UCSD-AML1 (cell line): ENCODE measurements around the gene TDRKH.

ENCODE experiments used
- DNase-seq: peaks from one replicate; lab custom pipeline; 2025; ENCODE audit not compliant: unreplicated experiment; lab: John Stamatoyannopoulos, UW

TDRKH gene

GRCh38 chr1:151825204-151825603 lies 34.9 kb upstream of the TDRKH start:
- DNase-seq, result no peak

DNA sequence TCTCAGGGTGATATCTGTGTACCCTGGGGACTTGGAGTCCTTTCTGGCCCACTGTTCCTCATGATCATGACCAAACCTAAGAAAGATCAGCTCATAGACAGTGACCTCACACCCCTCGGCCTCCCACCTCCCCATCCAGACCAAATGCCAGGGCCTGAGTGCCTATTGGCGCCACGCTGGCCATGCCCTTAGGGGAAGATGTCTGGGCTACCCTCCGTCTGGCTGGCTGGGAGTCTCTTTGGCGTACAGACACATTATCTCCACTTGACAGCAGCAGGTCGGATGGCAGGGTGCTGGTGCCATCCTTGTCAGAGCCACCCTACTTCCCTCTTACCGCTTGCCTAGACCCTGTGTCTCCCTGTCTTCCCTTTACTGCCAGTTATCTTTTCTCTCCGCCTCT lies 32.9 kb upstream of the TDRKH start:
- no peak for DNase-seq

DNA sequence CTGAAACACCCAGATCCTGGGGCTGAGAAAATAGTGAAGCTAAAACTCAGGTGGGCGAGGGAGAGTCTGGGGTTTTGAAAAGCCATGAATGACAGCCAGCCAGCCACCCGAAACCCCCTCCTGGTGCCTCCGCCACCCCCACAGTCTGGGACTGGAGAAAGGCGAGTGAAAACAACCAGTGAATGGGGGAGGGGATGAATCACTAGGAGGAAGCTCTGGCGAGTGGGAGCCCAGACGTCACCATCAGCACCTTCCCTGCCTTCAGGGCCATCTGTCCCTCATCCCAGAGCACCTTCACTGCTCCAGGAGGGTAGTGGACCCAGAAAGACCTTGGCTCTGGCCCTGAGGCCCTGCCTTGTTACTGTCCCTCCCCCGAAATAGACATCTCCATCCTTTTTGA lies 32.1 kb upstream of the TDRKH start:
- DNase-seq, result peak; percentile 24

DNA sequence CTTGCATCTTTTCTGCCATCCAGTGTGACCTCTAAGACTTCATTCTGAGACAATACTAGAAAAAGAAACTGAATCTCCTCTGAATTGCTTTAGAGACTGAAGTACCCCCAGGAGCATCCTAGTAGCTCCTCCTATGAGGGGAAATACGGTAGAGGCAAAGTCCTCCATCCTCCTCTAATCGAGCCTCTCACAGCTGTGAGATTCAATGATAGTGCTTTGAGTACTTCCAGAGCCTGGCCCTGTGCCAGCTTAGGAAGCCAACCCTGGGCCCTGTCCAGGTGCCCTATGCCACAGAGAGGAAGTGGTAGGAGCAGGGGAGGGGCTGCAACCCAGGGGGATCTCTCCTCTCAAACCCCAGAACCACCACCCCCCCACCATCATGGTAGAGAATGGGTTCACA lies 30.6 kb upstream of the TDRKH start:
- peak; percentile 58 for DNase-seq

DNA sequence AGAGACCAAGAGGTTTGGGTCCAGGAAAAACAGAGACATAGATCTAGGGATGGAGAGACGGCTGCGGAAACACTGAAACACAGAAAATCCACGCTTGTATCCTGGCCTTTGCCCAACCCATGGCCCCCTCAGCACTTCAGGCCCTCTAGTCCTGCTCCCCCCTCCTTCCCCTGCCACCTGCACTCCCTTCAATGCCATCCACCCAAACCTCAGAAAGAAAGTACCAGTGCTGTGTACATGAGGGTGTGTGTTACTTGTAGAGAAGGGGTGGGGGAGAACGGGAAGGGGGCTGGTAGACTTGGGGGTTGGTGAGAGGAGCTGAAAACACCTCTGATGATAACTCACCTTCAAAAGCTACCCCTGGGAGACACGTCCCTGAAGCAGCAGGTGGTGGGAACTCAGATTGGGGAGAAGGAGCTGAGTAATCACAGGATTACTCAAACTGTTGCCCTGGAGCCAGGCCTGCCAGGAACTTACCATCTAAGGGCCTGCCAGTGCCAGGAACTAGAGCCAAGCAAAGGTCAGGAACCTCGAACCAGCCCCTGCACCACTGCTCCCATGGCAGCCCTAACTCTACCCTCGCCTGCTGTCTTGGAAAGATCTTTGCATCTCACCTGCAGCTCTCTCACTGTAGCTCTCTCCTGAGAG lies 29.8 kb upstream of the TDRKH start:
- no peak for DNase-seq

GRCh38 chr1:151819227-151819835 lies 29.0 kb upstream of the TDRKH start:
- no peak for DNase-seq

GRCh38 chr1:151817353-151817730 lies 27.0 kb upstream of the TDRKH start:
- peak; percentile 23 for DNase-seq

- no peak for DNase-seq
These were observed 26.4 kb upstream of the TDRKH start for GRCh38 chr1:151816548-151817352.

GRCh38 chr1:151815716-151816327 lies 25.5 kb upstream of the TDRKH start:
- no peak for DNase-seq

GRCh38 chr1:151814971-151815545 lies 24.8 kb upstream of the TDRKH start:
- DNase-seq, result no peak

DNA sequence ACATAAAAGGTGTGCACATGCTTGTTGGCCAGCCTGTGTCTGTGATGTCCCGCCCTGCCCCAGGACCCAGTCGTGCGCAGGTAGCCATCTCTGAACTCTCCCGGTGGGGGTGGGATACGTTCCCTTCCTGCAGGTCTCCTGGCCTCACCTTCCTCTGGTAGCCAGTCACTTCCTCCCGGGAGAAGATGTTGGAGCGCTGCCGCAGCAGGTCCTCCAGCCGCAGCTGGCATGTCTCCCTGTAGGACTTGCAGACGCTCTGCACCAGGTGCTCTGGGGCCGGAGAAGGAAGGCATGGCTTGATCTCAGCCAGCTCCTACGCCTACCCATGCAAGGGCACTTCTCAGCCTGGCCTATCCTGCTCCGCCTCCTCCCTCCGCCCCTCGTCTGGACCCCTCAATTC lies 24.1 kb upstream of the TDRKH start:
- DNase-seq, result no peak

DNA sequence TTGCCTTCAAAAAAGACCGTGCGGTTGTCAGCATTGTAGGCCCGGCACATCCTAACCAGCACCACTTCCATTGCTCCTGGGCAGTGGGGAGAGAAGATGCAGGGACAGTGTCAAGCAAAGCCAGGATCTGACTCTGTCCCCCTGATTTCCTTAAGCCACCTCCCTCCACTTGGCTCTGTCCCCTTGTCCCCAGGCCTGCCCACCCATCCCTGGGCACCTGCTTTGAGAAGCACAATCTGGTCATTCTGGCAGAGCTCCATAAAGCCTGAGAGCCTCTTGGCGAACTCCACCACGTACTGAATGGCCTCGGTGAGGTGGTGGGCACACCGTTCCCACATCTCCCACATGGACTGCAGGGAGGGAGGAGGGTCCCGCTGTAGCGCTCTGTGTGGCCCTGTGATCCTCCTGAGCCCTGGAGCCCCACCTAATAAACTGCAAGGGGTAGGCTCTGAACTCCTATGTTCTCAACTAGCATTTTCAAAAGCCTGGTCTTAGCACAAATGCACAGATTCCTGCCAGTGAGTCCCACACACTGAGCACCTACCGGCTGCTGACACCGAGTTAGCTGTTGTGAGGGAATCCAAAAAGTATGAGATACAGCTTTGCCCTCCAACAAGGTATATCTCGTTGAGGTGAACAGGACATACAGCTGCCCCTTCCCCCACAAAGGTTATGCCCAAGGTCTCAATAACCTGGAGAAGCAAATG lies 23.1 kb upstream of the TDRKH start:
- DNase-seq, result no peak

- no peak for DNase-seq
These were observed 20.9 kb upstream of the TDRKH start for GRCh38 chr1:151811181-151811580.

GRCh38 chr1:151809985-151810556 lies 19.8 kb upstream of the TDRKH start:
- DNase-seq, result no peak

- no peak for DNase-seq
These were observed 19.1 kb upstream of the TDRKH start for GRCh38 chr1:151809290-151809984.

GRCh38 chr1:151807766-151808165 lies 17.5 kb upstream of the TDRKH start:
- DNase-seq, result no peak

- DNase-seq, result no peak
These were observed 16.8 kb upstream of the TDRKH start for GRCh38 chr1:151807131-151807530.

DNA sequence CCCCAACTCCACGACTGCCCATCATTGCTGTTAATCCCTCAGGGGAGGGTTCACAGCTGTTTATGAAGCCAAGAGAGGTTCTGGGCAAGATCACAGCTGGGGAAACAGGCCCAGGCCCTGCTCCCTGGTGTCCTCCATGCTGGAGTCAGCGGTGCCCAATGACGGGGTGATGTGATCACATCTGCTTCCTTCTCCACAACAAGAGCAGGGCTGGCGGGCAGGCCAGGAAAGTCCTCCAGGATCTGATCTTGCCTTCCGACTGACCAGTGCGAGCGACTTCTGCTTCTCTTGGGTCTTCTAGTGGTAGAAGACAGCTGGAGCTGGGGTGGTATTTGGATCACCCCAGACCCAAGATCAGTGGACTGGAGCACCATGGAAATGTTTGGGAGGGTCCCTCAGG lies 15.9 kb upstream of the TDRKH start:
- DNase-seq, result no peak

- no peak for DNase-seq
These were observed 14.9 kb upstream of the TDRKH start, which contains the start of gene LINGO4 for GRCh38 chr1:151805066-151805820. Gene LINGO4 (minus strand): TSS chr1:151805419. CDS start chr1:151802704, 2,715 bp downstream.
